Measurements from ENCODE around the gene ONECUT3. TPM values are rescaled to one million over a fixed set of nuclear protein-coding genes. Genes with fewer than 3 reads are reported as not detected.

Gene ONECUT3
- total RNA-seq, 4 donors from 2014 or later: 0.04 TPM; not detected in 3

GRCh38 chr19:1761528-1762242, 8.4 kb downstream of the ONECUT3 start:
- 0 to 9% methylated on average over 4 to 8 of the region's 30 CpGs for WGBS, 2 donors (ENCODE audit: low coverage in 1 of 2)
- no peak overlapping the region for H3K4me3 ChIP-seq
- peaks cover 100% of the 10 kb centered on the region for H3K27me3 ChIP-seq
- ATAC-seq: no peak
- H3K36me3 ChIP-seq: no peaks in the 10 kb centered on the region
- peaks cover 0 to 14% (median 8%) of the 10 kb centered on the region in 3 donors for H3K4me1 ChIP-seq
- H3K9me3 ChIP-seq: no peaks in the 10 kb centered on the region
- TF ChIP-seq POLR2A (IDR thresholded peaks at IDR 0.05) (no peak), CTCF (IDR thresholded peaks at IDR 0.05) (no peak), POLR2AphosphoS5 (IDR thresholded peaks at IDR 0.05) (no peak), EP300 (IDR thresholded peaks at IDR 0.05) (no peak)
- H3K27ac ChIP-seq: no peak overlapping the region

GRCh38 chr19:1762243-1763117, 9.2 kb downstream of the ONECUT3 start:
- WGBS, 2 donors (ENCODE audit: low coverage in 1 of 2): 8 to 10% methylated on average over 2 to 13 of the region's 56 CpGs
- no peak for TF ChIP-seq CTCF (IDR thresholded peaks at IDR 0.05)
- no peak for TF ChIP-seq POLR2A (IDR thresholded peaks at IDR 0.05)
- TF ChIP-seq POLR2AphosphoS5 (IDR thresholded peaks at IDR 0.05): no peak
- TF ChIP-seq EP300 (IDR thresholded peaks at IDR 0.05): no peak
- Histone ChIP-seq H3K27me3 (peaks cover 100% of the 10 kb centered on the region), H3K4me3 (no peak overlapping the region), H3K9me3 (no peaks in the 10 kb centered on the region), H3K27ac (no peak overlapping the region), H3K4me1 (peaks cover 0 to 9% (median 5%) of the 10 kb centered on the region in 3 donors), H3K36me3 (no peaks in the 10 kb centered on the region)
- ATAC-seq: no peak

GRCh38 chr19:1763648-1764639, 10.6 kb downstream of the ONECUT3 start:
- H3K27me3 ChIP-seq: peaks cover 100% of the 10 kb centered on the region
- no peaks in the 10 kb centered on the region for H3K9me3 ChIP-seq
- no peak for ATAC-seq
- 7 to 10% methylated on average over 21 to 31 of the region's 39 CpGs for WGBS, 2 donors (ENCODE audit: low coverage in 1 of 2)
- no peaks in the 10 kb centered on the region for H3K36me3 ChIP-seq
- peaks cover 0 to 5% (median 0%) of the 10 kb centered on the region in 3 donors for H3K4me1 ChIP-seq
- no peak overlapping the region for H3K4me3 ChIP-seq
- no peak overlapping the region for H3K27ac ChIP-seq
- no peak for TF ChIP-seq POLR2A (IDR thresholded peaks at IDR 0.05)

- Histone ChIP-seq H3K4me3 (no peak overlapping the region), H3K36me3 (no peaks in the 10 kb centered on the region), H3K27me3 (peaks cover 100% of the 10 kb centered on the region), H3K4me1 (peaks cover 0 to 5% (median 0%) of the 10 kb centered on the region in 3 donors), H3K9me3 (peaks cover 0 to 2% (median 0%) of the 10 kb centered on the region in 3 donors), H3K27ac (no peak overlapping the region)
- no peak for TF ChIP-seq POLR2AphosphoS5 (IDR thresholded peaks at IDR 0.05)
- no peak for TF ChIP-seq POLR2A (IDR thresholded peaks at IDR 0.05)
- no peak for TF ChIP-seq CTCF (IDR thresholded peaks at IDR 0.05)
- no peak for ATAC-seq
- WGBS, 2 donors (ENCODE audit: low coverage in 1 of 2): no CpG with 5 or more reads among the region's 15 CpGs
These were observed 11.4 kb downstream of the ONECUT3 start for GRCh38 chr19:1764729-1765128.
